Coronary artery (tissue), 2 donors: Measurements from ENCODE around the gene NEK3.
"Not testable (repeated sequence)": the region's sequence is repeated elsewhere in the genome, so short reads cannot be mapped to it uniquely, and the experiment has no call there.

ENCODE experiments used
- DNase-seq: peaks from one replicate; pipeline ENCODE4 v3.0.0-alpha.2; 2017; ENCODE audit warnings: low spot score
- H3K27ac ChIP-seq, 2 donors: fragments of 200-600 bp; sonication (generic); one replicate each; pipeline ENCODE4 v1.5.1; 2016 to 2019
- H3K4me3 ChIP-seq: fragments of 200-600 bp; sonication (generic); 2 replicates; pipeline ENCODE4 v1.5.1; 2016; ENCODE audit warnings: mild to moderate bottlenecking, moderate library complexity
- TF ChIP-seq, protein P1 (sequence below): fragments of 200-600 bp; sonication (generic); IDR thresholded peaks from one replicate; pipeline ENCODE4 v1.5.1; 2019; ENCODE audit warnings: antibody characterized with exemption

The NEK3 gene

DNA sequence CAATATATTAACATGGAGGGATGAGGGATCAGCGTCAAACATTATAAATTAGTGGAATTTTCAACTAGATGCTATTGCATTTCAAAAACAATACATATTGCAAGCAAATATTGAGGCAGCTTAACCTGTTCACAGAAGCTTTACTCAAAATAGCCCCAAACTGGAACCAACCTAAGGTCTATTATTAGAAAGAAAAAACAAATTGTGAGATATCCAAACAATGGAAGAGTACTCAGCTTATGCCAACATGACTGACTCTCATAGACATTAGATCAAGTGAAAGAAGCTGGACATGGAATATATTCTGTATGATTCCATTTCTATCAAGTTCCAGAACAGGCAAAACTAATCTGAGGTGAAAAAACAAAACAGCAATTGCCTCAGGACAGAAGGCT is 27.6 kb upstream of the NEK3 start:
- DNase-seq, result no peak
- no peak overlapping the region for H3K27ac ChIP-seq
- TF ChIP-seq, protein P1, sequence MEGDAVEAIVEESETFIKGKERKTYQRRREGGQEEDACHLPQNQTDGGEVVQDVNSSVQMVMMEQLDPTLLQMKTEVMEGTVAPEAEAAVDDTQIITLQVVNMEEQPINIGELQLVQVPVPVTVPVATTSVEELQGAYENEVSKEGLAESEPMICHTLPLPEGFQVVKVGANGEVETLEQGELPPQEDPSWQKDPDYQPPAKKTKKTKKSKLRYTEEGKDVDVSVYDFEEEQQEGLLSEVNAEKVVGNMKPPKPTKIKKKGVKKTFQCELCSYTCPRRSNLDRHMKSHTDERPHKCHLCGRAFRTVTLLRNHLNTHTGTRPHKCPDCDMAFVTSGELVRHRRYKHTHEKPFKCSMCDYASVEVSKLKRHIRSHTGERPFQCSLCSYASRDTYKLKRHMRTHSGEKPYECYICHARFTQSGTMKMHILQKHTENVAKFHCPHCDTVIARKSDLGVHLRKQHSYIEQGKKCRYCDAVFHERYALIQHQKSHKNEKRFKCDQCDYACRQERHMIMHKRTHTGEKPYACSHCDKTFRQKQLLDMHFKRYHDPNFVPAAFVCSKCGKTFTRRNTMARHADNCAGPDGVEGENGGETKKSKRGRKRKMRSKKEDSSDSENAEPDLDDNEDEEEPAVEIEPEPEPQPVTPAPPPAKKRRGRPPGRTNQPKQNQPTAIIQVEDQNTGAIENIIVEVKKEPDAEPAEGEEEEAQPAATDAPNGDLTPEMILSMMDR, result no peak

DNA sequence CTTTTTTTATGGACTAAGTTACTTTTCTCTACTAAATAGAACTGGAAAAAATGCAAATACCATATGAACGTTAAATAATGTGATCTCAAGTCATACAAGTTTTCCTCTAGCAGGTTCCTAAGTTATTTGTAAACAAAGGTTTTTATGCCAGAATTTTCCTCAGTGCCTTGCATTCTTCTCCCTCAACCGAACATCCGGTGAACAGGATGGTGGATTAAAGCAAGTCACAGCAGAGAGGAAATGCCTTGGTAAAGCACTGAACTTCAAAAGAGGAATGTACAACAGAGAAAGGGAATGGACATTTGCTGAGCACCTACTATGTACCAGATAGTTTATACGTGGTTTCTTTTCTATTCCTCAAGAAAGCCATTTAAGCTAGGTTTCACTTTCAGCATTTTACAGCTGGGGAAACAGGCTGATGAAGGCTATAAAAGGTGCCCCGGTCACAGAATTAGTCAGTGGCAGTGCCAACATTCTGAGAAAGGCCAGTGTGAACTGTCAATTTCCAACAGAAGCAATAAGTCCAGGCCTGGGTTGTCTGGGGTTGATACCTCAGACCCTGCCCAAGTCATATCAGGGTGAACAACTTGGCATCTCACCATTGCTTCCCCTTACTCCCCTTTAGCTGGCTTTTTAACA is 22.0 kb upstream of the NEK3 start:
- not testable (repeated sequence) for DNase-seq

More for the DNA sequence above, 27.6 kb upstream of the NEK3 start:
- H3K4me3 ChIP-seq, result no peak overlapping the region

DNA sequence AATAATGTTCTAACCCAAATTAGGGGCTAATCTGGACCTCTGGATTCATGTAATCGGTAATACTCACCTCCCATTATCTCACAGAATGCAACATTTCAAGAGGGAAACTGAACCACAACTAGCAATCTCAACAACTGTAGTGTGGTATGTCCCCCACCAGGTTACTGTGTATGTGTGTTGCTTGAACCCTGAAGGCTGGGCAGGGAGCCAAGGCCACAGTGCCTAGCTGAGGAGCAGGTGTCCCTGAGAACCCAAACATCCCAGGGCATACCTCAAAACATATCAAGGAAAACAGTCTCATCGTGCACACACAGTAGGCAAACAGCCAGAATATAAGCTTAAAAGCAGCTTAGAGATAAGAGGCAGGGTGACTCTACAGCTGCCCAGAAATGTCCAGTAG is 20.5 kb upstream of the NEK3 start:
- no peak overlapping the region for H3K27ac ChIP-seq
- TF ChIP-seq, protein P1, result no peak

More for the DNA sequence above, 22.0 kb upstream of the NEK3 start:
- H3K27ac ChIP-seq, H3K4me3 ChIP-seq: not testable (repeated sequence)

DNA sequence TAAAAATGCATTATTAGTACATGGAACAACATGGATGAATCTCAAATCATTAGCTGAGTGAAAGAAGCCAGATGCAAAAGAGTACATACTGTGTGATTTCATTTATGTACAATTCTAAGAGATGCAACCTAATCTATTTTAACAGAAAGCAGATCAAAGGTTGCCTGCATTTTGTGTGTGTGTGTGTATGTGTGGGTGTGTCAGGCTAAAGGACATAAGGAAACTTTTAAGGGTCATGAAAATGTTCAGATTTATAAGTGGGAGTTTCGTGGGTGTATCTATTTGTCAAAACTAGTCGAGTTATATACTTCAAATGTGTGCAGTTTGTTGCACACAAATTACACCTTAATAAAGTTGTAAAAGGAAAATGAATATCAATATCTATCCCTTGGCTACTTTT is 17.9 kb upstream of the NEK3 start:
- H3K27ac ChIP-seq, result no peak overlapping the region

More for the DNA sequence above, 20.5 kb upstream of the NEK3 start:
- H3K4me3 ChIP-seq, result no peak overlapping the region
- DNase-seq, result no peak

DNA sequence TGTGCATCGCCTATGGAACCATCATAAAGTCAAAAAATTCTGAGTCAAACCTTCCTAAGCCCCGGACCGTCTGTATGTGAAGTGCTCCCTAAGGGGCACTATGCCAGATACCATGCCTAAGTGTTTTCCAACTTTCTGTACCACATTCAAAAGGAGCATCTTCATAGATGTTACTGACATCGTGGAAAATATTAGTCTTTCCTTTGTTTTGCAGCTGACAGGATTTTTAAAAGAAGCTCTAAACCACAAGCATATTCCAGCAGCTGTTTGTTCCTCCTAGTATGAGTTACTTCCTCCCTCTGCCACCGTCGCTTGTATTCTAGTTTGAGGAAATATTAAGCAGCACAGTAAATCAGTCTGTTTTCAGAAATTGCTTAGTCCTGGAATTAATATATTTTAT is 14.6 kb upstream of the NEK3 start:
- H3K27ac ChIP-seq, DNase-seq, H3K4me3 ChIP-seq: not testable (repeated sequence)

More for the DNA sequence above, 17.9 kb upstream of the NEK3 start:
- H3K4me3 ChIP-seq, result no peak overlapping the region
- TF ChIP-seq, protein P1, result no peak
- DNase-seq, result no peak

DNA sequence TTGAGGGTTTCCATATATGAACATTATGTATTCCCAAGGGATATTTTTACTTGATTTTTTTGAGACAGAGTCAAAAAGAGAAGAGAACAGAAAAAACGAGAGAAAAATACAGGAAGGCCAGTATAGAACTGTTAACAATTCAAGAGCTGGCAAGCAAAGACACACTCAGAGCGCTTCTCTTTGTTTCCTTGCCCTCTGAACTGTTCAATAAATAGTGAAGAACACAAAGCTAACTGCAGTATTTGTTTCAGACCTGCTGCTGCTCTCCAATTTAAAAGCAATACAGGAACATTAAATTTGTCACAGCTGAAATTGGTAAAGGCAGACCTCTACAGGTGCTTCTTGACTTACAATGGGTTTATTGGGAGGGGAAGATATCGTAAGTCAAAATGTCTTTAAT is 14.0 kb upstream of the NEK3 start:
- H3K27ac ChIP-seq, result no peak overlapping the region
- H3K4me3 ChIP-seq, result no peak overlapping the region
- TF ChIP-seq, protein P1, result no peak
- no peak for DNase-seq

DNA sequence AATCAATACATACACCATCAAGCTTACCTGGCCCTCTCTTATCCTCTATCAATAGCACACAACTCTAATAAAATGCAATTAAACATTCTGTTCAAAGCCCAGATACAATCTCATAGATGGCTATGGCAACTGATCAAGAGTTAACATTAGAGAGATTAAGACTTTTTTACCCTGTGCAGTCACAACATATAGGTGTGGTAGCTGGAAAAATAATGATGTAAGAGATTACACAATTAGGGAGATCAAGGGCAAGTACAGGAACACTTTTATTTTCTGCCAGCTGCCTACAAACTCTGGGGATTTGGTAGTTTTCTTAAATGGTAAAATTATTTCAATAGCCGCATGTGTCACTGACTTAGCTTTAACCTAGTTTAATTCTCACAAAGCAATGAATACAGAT is 12.3 kb upstream of the NEK3 start:
- not testable (repeated sequence) for DNase-seq, H3K4me3 ChIP-seq, H3K27ac ChIP-seq

DNA sequence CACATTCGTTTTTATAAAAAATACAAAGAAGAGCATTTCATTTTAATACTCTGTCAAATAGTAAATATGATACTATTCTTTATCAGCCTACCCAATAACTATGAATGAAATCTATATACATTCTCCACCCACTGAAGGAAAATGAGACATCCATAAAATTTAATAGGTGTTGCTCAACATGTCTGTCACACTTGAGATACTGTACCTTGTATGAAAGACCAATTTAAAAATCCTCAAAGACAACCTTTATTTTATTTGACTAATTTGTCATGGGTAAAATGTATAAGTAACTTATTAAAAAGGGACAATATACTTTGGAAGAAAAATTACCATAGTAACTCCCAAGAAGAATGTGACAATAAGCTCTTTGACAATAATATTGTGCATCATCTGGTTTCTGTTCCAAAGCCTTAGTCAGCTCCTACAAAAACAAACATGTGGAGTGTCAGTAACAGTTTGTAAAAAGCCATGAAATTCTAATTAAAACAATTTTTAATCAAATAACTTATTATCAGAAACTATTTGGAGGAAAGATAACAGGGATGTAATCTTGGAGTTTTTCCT is 11.5 kb upstream of the NEK3 start:
- H3K27ac ChIP-seq, H3K4me3 ChIP-seq, DNase-seq: not testable (repeated sequence)

DNA sequence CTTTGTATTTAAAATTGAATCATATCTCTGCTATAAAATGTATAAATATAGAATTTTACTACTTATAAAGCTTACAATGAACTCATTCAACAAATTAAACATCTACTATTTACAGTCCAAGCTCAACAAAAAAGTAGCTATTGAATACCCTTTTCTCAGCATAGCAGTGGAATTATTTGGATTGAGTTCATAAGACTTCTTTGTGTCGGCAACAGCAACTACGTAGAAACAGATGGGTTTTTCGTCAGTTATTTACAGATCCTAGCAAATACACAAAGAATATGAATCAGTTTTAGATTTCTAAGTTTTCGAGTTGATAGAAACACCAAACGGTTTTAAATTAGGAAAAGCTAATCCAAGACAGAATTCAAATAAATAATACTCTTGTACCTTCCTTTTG is 10.4 kb upstream of the NEK3 start:
- TF ChIP-seq, protein P1, result no peak
- H3K4me3 ChIP-seq, result no peak overlapping the region
- DNase-seq, result no peak
- H3K27ac ChIP-seq, result no peak overlapping the region
